GM21529 (cell line): ENCODE measurements around the gene DCX.

Experiments used
- ATAC-seq: cut with Tn5 transposase; IDR thresholded peaks from one replicate; pipeline ENCODE4 v1.9.1; 2021; ENCODE audit not compliant: unreplicated experiment

Gene DCX

GRCh38 chrX:111319451-111319850 lies 92.5 kb downstream of the DCX start:
- no peak for ATAC-seq

GRCh38 chrX:111318901-111319300 lies 93.1 kb downstream of the DCX start:
- no peak for ATAC-seq

- no peak for ATAC-seq
Measured at GRCh38 chrX:111309083-111309482, 102.9 kb downstream of the DCX start.

DNA sequence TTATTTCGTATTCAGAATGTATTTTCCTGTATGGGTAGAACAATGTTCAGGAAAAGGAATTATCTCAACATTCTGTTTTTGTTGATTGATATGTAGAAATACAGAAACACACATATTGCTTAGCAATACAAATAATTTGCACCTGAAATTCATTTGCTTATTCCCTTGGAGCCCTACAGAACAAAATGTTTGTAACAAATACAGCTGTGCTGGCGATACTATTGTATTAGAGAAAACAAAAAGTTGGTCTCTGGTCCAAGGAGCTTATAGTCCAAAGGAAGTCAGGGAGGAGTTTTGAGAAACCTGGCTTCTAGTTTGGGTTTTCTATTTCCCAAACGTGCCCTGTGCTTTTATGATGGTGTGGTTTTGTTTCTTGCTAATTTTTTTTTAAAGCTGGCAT lies 104.0 kb downstream of the DCX start:
- ATAC-seq, result no peak

DNA sequence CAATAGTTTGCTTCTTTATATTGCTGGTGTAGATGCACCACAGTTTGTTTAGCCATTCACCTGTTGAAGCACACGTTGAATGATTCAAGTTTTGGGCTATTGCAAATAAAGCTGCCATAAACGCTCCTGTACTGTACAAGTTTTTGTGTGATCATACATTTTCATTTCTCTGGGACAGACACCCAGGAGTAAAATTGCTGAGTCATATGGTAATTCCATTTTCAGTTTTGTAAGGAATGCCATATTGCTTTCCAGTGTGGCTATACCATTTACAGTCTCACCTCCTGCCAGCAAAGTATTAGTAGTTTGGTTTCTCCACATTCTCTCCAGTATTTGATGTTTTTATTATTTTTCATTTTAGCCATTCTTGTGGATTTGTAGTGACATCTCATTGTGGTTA lies 109.7 kb downstream of the DCX start:
- no peak for ATAC-seq

GRCh38 chrX:111288841-111289240 lies 123.2 kb downstream of the DCX start:
- ATAC-seq, result no peak

- ATAC-seq, result no peak
Measured at GRCh38 chrX:111284631-111285293, 127.2 kb downstream of the DCX start.

GRCh38 chrX:111283446-111283845 lies 128.5 kb downstream of the DCX start:
- ATAC-seq, result no peak

DNA sequence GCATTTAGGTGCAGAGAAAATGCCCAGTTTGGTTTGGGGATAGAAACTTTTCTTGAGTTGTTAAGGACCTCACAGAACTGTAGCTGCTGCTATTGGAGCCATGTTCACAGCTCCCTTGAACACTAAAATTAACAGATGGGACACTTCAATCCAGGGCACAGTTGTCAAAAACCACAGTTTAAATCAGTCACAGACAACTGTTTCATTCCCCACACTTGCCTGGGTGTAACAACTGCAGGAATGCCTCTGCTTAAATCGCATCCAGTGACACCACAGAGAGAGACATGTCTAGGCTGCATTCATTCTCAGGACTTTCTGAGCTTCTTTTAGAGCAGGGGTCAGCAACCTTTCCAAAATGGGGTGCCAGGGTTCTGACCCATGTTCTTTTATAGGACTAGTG lies 129.0 kb downstream of the DCX start:
- ATAC-seq, result no peak

GRCh38 chrX:111282139-111282538 lies 129.9 kb downstream of the DCX start:
- no peak for ATAC-seq

DNA sequence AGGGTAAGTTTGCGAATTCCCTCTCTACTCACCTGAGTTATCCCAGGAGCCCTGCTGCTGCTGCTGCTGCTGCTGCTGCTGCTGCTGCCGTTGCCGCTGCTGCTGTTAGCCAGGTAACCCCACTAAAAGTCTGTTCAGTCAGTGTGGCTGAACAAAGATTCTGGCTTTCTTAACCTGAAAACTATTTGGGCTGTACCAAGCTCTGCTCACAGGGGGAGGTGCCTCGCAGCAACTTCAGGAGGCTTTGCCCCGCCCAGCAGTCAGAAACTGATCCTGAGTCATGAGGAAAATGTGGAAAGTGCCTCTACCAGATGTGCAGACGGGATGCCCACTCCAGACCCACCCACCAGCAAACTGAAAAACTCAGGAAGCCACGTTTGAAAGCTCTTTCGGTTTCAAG lies 141.7 kb downstream of the DCX start, which contains the start of gene CAPN6:
Gene CAPN6 (minus strand): TSS at position 145 of the 400 bp plus-strand sequence. CDS start 6,547 bp downstream, outside the sequence.
- no peak for ATAC-seq

DNA sequence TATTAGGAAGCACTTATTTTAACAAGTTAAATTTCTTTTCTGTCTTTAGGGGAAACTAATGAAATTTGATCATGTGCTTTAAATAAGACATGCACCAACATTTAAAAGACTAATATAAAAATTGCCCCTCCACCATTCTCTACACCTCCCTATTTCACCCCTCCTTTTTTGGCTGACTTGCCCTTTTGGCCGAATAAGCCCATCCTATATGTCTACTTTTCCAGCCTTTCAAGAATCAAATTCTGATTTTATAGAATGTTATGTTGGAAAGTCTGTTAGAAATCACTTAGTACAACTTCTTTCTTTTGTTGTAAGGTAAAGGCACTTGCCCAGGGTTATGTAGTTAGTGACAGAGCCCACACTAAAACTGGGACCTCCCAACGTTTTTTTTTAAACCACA lies 143.5 kb downstream of the DCX start:
- ATAC-seq, result no peak

GRCh38 chrX:111265486-111265885 lies 146.5 kb downstream of the DCX start:
- no peak for ATAC-seq

- ATAC-seq, result no peak
Measured at GRCh38 chrX:111264385-111264784, 147.6 kb downstream of the DCX start.

DNA sequence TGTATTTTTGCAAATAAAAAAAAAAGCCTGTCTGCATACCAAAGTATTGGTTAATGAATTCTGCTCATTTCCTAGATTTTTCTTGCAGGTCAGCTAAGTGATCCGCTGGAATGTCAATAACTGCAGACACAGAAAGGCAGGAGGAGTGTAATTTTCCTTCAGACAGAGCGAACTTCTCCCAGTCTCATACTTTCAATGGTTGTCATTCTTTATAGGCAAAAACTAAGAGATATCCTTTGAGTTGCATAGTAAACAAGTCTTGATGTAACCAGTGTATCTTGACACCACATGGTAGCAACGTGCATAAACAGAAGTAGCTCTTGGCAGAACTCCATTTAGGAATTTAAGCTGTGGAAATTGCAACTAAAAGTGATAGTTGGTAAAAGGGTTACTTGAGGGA lies 149.9 kb downstream of the DCX start:
- no peak for ATAC-seq

- no peak for ATAC-seq
Measured at GRCh38 chrX:111260451-111260850, 151.5 kb downstream of the DCX start.

- ATAC-seq, result no peak
Measured at GRCh38 chrX:111259559-111259958, 152.4 kb downstream of the DCX start.

DNA sequence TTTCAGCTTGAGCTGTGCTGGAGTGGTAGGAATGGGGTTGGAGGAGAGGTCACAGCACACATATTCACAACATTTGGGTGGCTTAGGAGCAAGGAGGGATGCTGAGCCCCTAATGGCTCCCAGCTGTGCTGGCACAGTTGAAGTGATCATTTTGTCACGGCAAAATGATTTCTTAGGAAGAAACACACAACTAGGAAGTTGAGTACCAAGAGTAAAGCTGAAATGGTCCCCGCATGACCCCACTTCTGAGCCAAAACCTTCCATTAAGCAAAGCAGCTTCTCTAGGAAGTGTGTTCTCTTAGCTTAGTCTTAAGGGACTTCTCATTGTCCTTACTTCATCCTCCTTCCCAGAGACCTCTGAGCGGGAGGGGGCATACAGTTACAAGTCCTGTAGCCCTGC lies 154.3 kb downstream of the DCX start:
- ATAC-seq, result no peak

- no peak for ATAC-seq
Measured at GRCh38 chrX:111254896-111255693, 156.9 kb downstream of the DCX start.

GRCh38 chrX:111244235-111244750 lies 167.7 kb downstream of the DCX start:
- no peak for ATAC-seq
